Stimulated activated CD8-positive, alpha-beta memory T cell treated with anti-CD3 and anti-CD28 coated beads, Interleukin-4, amount 100 ng/mL, for 24 hours (primary cell): Measurements from ENCODE around the gene SUSD1.
"Not testable (repeated sequence)": the region's sequence is repeated elsewhere in the genome, so short reads cannot be mapped to it uniquely, and the experiment has no call there.

Experiments used
- DNase-seq: peaks from one replicate; pipeline ENCODE4 v3.0.0-alpha.2; 2020; ENCODE audit warnings: low read depth

SUSD1 gene

GRCh38 chr9:112094948-112095681 is 80.0 kb downstream of the SUSD1 start:
- no peak for DNase-seq

GRCh38 chr9:112094241-112094640 is 80.9 kb downstream of the SUSD1 start:
- no peak for DNase-seq

DNA sequence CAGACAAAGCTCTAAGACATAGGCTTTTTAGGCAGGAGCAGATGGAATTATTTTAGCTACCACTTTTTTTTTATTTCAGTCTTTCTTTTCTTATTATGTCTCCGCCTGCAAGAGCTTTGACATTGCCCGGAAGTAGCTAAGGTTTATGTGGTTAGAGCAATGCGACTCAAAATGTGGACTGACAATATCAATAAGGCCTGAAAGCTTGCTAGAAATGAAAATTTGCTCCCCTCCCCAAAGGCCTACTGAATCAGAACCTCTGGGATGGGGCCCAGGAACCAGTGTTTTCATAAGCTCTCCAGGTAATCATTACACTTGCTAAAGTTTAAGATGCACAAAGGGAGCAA is 81.3 kb downstream of the SUSD1 start:
- DNase-seq = no peak

- no peak for DNase-seq
These were observed 81.8 kb downstream of the SUSD1 start for GRCh38 chr9:112093147-112093869.

- no peak for DNase-seq
These were observed 83.3 kb downstream of the SUSD1 start for GRCh38 chr9:112091810-112092209.

DNA sequence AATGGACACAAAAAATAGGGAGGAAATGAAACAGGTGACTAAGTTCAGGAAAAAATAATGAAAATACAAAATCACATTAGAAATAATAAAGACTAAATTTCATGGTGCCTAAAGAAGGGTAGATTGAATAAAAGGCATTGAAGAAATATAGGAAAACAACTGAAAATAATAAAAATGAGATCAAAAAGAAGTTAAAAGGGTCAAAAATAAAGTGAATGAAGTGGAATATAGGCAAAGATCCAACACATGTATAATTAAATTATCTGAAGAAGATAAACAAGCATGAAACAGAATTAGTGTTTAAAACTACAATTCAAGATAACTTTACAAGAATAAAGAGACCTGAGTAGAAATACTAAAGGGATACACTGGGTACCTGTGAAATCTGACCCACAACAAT is 87.6 kb downstream of the SUSD1 start:
- no peak for DNase-seq

DNA sequence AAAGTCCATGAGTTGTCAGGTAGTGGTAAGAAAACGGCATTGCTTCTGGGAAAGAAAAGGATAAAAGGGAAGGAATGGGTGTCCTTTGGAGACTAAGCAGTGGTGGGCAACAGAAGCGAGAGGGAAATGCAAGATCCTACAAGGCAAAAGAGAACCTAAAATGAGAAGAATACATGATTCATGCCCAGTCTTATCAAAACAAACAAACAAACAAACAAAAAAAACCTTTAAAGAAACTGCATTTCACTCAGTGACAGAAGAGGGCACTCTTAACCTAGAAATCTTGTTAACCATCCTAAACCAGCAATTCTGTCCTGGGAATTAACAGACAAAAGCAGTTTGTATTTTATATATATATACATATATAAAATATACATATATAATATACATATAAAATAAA is 88.5 kb downstream of the SUSD1 start:
- DNase-seq = no peak

- no peak for DNase-seq
These were observed 90.2 kb downstream of the SUSD1 start for GRCh38 chr9:112084907-112085306.

DNA sequence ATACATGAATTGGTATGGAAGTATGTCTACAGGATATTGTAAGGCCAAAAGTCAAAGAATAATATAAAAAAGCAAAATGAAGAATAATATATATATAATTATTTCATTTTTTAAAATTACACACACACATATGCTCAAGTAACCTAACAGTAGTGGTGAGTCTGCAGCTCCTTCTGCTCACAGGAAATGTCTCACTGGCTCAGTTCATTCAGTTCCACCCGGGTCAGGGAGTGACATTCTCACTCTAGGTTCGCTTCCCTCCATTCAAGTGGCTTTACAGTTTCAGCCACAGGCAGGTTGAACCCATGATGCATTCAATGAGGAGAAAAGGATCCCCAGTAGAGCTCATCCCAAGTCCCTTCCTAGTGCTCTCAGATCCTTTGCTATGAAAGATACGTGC is 90.8 kb downstream of the SUSD1 start:
- no peak for DNase-seq

DNA sequence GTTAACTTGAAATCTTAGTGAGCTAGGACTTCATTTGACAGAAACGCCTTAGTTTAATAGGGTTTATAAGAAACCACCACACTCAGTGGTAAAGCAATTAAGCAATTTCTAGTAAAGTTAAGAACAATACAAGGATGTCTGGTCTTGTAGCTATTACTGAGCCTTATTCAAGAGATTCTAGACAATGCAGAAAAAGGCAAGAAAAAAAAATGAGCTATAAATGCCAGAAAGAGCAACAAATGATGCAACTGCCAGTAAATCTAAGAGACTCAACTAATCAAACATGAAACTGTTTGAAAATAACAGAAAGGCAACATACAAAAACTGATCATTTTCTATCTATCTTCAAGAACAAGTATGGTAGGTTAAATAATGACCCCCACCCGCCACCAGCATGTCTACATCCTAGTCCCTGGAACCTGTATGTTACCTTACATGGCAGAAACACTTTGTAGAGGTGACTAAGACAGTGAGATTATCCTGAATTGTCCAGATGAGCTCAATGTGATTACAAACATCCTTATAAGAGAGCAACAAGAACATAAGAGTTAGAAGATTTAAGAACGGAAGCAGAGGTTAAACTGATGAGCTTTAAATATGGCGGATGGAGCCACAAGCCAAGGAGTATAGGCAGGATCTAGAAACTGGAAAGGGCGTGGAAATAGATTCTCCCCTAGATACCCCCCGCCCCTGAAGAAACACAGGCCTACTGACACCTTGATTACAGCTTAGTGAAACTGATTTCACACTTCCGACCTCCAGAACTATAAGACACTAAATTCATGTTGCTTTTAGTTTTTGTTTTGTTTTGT is 93.0 kb downstream of the SUSD1 start:
- no peak for DNase-seq

DNA sequence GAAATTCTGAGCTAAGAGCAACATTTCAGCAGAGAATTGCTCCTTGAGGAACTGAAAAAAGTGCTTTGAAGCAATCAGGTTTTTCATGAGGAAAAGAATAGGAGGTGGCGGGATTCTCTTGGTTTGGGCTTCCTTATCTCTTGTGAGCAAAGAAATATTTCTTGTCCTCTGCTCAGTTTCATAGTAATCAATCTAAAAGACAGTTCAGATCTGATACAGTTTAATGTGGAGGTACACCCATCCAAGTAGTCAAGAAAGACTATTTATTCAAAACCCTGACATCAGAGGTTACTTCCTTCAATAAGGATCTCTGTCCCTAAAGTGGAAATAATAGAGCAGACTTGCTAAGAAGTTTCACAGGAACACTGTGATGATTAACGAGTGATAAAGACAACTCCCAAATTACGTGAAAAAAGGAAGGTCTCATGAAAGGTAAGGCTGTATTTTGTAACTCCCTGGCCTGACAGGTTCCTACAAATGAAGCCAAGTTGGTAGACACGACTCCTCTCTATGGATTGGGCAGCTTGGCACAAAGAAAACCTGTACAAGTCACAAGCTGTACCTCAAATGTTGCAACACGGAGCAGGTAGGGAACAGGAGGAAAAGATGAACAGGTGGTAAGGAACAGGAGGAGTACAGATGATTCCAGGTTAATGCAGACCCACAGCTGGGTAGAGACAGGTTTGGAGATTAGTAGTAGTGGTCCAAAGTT is 94.1 kb downstream of the SUSD1 start:
- no peak for DNase-seq

DNA sequence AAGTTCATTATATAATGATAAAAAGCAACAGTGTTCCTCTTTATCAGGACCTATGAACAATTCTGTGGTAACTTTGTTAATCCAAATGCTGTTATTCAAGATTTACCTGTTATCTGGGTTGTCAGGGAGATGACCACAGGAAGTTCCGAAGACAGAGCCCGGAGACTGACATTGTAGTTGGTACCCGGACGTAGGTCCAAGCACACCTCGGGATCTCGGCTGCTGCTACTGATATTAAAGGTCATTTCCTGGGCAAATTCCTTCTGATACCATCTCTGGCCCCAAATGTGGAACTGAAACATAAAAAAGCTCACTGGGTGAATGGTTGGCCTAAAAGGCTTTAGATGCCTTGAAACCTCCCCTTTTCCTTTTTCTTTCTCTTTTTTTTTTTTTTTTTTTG is 96.7 kb downstream of the SUSD1 start:
- DNase-seq = no peak

DNA sequence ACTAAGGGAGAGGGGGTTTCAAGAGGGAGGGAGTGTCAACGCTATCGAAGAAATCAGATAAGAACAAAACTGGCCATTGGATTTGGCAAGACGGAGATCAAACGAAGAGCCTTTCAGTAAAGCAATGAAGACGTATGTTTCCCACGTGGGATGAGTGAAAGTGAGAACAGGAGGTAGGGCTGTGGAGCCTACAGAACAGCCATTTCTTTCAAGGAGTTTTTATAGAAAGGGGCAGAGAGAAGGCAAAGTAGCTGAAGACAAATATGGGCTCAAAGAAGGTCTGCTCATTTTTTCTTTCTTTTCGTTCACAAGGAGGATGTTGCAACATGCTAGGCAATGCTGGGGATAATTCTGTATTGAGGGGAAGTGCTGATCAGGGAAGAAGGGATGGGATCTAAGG is 98.3 kb downstream of the SUSD1 start:
- no peak for DNase-seq

DNA sequence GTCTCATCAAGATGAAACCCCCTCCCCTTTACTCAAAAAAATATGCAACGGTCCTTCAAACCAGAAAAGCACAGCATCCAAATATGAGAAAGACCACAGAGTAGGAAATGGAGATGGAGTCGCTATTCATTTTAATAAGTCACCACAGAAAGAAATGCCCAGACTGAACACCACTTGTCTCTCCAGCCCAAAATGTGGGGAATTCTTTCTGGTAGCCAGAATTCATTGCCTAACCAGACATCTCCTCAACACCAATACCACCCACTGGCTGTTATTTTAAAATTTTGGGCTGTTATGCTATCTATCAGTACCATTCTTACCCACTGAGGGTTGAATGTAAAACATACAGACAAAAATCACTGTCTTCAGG is 100.1 kb downstream of the SUSD1 start:
- DNase-seq = no peak

- DNase-seq = peak; percentile 50
These were observed 100.7 kb downstream of the SUSD1 start for GRCh38 chr9:112074250-112075008.

GRCh38 chr9:112073639-112074173 is 101.4 kb downstream of the SUSD1 start:
- not testable (repeated sequence) for DNase-seq

DNA sequence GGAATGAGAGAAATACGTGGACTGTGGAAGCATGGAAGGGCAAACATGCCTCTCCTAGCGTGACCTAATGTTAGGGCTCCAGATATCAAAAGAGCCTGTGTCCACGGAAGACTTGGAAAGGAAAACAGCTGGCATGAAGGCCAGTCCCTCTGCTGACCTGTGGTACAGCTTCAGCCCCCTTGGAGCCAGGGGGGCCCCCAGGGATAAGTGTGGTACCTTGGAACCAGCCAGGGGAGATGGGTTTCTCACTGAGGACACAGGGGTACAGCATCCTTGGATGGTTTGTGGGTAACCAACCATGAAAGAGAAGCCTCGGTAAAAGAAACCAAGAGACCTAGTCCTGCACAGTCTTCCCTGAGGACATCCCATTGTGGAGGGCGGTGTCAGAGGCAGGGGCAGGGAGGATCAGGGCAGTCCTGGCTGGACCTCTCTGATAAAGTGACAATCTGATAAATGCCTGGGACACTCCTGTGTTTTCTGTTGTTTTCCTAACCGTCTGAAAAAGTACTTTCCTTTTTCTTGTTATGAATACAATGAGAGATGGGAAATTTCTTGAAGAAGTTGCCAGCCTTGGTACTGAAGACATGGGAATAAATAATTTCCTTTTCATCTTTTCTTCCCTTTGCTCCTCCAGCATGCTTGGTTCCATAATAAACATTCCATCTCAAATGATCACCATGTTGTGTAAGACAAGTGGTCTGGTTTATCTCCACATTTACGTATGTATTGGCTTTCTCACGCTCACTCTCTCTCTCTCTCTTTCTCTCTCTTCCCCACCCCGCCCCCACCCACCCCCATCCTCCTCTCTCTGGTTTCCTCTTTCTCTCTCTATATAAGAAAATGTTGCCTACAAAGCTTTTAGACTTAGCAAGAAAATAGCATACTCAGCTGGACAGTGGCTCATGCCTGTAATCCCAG is 102.1 kb downstream of the SUSD1 start:
- no peak for DNase-seq

DNA sequence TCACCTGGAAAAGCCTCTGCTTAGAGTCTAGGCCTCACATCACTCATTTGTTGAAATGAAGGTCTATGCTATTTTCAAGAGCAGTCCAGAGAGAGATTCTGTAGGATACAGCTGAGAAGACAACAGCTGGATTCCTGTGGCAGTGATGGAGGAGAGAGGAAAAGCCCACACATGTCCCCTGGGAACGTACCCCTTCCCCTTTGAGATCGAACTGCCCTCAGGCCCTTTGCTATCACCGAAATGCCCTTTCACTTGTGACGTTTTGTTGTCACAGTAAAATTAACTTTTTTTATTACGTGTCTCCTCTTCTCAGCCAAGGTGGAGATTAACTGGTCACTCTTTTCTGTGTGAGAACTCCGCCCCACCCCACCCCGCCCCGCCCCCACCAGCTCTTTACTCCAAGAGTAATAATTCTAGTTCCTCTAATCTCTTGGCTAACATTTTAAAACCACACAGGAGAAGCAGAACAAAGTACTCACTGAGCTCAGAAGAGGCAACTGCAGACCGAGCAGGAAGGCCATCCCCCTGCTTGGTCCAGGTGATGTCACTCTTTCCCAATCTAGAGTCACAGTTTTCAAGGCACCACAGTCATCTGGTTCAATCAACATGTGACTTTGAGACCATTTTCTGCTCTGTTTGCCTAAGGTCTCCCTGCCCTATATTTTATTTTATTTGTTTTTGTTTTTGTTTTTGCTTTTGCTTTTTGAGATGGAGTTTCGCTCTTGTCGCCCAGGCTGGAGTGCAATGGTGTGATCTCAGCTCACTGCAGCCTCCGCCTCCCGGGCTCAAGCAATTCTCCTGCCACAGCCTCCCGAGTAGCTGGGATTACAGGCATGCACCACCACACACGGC is 105.6 kb downstream of the SUSD1 start:
- DNase-seq = no peak
